Measurements from ENCODE around the gene OLFML2B.

- TF ChIP-seq GATA3 (IDR thresholded peaks at IDR 0.05; ENCODE audit: low read depth, low read length) (no peak), GATA2 (IDR thresholded peaks at IDR 0.05; ENCODE audit: low read depth, low read length) (no peak)
Measured at GRCh38 chr1:162060314-162060713, 36.6 kb upstream of the OLFML2B start.
